Putamen (tissue), 1 donor: ENCODE results near the gene MAPK4.
"Not testable (repeated sequence)": the region's sequence is repeated elsewhere in the genome, so short reads cannot be mapped to it uniquely, and the experiment has no call there.

Experiments used
- DNase-seq: peaks from one replicate; pipeline ENCODE4 v3.0.0-alpha.2; 2016; ENCODE audit warnings: low spot score

MAPK4 gene

GRCh38 chr18:50573679-50574078, 13.8 kb downstream of the MAPK4 start:
- DNase-seq: no peak

DNA sequence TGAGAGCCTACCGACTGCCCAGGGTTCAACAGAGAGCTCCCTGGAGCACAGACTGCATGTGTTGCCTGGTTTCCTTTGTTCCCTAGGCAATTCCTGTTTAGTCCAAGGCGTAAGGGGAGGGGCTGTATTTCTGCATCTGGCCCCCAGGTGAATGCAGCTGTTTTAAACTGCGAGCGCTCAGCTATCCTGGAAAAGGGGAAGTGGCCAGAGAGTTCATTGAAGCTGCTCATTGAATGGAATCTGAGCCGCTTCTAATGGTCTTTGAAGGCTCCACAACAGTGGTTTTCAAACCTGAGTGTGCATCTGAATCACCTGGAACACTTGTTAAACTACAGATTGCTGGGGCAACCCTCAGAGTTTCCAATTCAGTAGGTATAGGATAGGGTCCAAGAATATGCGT, 18.1 kb downstream of the MAPK4 start:
- DNase-seq: no peak

GRCh38 chr18:50578651-50579050, 18.8 kb downstream of the MAPK4 start:
- no peak for DNase-seq

- DNase-seq: no peak
Measured at GRCh38 chr18:50579061-50579774, 19.3 kb downstream of the MAPK4 start.

DNA sequence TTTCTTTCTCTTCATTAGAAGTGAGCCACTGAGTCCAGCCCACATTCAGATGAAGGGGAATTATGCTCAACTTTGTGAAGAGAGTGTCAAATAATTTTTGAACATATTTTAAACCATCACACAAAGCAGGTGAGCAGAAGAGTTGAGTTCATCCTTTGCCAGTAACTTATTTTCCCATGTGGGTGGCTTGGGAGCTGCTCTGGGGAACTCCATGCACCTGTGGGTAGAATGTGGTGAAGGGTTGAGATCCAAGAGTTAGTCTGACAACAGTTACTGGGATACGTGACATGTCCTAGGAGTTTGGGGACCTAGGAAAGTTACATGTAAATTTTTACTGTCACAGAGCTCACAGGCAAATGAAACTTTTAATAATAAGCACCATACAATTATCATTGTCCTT, 21.6 kb downstream of the MAPK4 start:
- DNase-seq: no peak

- DNase-seq: no peak
Measured at GRCh38 chr18:50582500-50582899, 22.6 kb downstream of the MAPK4 start.

GRCh38 chr18:50586710-50587109, 26.8 kb downstream of the MAPK4 start:
- no peak for DNase-seq

DNA sequence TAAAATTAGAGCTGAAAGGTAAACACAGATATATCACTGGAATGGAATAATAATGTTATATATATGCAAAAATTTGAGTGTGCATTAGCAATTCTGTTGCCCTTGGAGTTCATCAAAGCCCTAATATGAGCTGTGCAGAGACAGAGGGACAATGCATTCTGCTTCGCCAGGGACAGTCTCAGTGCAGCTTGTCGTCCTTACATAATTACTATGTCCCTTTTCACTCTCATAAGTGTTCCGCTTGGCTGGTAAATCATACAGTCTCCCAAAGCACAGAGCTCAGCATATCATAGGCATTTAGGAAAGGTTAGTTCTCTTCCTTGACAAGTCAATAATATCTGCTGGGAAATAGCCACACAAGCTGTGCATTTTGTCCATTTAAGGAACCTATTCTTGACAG, 30.7 kb downstream of the MAPK4 start:
- no peak for DNase-seq

DNA sequence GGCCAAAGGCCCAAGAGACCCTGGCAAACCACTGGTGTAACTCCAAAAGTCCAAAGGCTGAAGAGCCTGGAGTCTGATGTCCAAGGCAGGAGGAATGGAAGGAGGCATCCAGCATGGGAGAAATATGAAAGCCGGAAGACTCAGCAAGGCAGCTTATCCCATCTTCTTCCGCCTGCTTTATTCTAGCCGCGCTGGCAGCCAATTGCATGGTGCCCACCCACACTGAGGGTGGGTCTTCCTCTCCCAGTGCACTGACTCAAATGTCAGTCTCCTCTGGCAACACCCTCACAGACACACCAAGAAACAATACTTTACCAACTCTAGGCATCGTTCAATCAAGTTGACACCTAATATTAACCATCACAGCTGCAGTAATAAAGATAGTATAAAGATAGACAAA, 34.1 kb downstream of the MAPK4 start:
- no peak for DNase-seq

GRCh38 chr18:50594942-50595341, 35.1 kb downstream of the MAPK4 start:
- DNase-seq: no peak

DNA sequence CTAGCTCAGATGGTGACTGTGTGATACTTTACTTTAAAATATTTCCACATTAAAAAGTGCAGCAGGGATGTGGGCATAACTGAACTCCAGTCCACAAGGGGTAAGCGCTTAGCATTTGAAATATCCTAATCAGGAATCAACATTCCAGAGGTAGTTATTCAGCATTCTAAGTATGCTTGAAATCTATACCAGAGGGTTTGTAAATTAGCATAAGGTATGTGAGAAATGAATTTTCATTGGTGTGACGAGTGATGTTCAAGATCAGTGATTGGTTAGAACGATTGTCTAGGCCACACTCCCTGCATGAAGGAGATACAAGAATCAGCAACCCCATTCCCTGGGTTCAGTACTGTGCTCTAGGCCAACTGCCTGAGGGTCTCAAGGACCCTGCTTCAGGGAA, 42.6 kb downstream of the MAPK4 start:
- no peak for DNase-seq

DNA sequence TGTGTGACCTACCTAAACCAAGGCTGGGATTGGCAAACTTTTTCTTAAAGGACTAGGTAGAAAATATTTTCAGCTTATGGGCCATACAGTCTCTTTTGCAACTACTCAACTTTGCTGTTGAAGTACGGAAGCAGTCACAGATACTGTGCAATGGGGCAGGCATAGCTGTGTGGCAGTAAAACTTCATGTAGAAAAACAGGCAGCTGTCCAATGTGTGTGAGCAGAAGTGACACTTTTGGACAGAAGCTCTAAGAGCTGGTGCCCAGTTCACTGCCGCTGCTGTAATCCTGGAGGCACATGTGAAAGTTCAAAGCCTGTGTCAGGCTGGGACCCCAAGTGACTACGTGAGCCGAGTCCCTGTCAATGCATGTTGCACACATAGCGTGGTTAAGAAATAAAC, 46.7 kb downstream of the MAPK4 start:
- DNase-seq: no peak

DNA sequence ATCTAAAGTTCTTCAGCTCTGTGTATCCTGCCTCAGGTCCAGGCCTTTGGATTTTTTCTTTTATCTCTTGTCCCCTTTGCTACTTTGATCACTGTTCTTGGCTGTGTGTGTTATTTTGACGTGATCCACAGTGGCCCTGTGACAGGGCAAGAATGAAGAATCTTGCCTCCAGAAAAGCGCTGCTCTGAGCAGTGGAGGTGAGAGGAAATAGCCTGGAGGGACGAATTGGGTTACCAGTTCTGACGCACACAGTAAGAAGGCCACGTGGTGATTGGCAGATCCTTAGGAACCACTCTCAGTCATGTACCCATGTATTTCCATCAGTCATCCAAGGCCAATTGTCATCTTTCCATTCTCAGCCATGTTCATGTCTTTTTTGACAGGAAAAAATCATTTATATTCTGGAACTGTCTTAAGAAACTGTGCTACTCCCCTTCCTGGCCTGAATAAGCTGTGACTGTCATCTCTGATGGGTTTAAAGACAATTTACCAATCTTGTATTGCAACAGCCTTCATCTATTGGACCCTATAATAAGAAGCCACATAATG, 47.6 kb downstream of the MAPK4 start:
- peak; percentile 29 for DNase-seq

DNA sequence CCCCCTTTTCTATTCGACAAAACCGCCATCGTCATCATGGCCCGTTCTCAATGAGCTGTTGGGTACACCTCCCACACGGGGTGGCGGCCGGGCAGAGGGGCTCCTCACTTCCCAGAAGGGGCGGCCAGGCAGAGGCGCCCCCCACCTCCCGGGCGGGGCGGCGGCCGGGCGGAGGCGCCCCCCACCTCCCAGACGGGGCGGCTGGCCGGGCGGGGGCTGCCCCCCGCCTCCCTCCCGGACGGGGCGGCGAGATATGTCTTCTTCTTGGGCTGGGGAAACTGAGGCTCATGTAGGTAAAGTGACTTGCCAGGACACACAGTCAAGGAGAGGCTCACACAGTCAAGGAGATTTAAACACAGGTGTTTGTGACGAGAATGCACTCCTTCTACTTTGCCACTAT, 49.3 kb downstream of the MAPK4 start:
- not testable (repeated sequence) for DNase-seq

DNA sequence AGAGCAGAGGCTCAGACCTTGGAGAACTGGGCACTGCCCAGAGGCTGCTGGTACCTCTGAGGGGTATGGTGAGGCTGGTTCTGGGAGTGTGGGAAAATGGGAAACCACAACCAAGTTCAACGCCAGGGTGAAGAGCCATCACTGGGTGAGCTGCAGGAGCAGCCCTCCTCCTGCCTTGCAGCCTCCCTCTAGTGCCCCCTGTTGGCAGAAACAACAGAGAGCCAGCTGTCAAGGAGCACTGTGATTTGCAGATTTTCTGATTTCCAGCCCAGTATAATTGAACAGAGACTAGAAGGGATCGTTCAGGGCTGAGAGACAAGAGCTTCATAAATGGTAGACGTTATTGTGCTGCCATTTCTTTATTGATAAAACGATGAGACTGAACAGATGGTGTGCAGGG, 50.5 kb downstream of the MAPK4 start:
- DNase-seq: no peak

GRCh38 chr18:50611529-50611941, 51.6 kb downstream of the MAPK4 start:
- no peak for DNase-seq

DNA sequence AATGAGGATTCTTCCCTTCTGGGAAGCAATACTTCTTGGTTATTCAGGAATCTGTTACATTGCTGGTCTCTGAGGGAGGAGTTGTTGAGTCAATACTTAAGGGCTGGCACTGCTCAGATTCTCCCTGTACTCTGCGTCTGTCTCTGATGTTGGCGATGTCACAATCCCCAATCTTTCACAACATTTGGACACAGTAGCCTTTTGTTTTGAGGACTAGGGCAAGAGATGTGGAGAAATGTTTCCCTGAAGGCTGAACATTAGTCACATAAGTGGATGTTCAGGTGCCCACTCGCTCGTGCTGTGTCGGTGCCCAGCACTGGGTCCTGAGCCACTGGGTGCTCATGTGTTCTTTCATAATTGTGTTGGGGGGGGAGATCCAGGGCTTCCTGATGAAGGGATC, 55.0 kb downstream of the MAPK4 start:
- no peak for DNase-seq

DNA sequence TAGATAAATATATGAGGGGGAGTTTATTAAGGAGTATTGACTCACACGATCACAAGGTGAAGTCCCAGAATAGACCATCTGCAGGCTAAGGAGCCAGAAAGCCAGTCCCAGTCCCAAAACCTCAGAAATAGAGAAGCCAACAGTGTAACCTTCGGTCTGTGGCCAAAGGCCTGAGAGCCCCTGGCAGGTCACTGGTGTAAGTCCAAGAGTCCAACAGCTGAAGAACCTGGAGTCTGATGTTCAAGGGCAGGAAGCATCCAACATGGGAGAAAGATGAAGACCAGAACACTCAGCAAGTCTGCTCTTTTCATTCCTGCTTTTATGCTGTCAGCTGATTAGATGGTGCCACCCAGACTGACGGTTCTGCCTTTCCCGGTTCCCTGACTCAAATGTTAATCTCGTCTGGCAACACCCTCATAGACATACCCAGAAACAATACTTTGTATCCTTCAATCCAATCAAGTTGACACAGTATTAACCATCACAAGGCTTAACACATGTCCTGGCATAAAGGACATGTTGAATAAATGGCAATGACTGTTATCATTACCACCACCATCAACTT, 56.7 kb downstream of the MAPK4 start:
- no peak for DNase-seq

DNA sequence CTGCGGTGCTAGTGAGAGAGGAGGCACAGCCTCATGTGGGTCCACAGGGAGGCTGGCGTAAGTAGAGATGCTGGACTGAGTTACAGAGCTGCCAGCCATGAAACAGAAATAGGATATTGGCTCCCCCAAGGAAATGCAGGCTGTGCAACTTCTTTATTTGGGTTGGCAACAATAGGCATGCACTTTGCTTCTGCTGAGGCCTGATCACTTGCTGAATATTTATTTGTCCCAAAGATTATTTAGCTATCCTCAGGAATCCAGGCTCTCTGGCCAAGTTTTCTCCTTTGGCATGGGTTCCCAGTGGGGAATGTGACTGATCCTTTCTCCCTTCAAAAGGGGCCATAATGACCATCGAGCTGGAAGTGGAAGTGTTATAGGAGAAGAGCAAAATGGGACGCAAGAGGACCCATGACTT, 60.0 kb downstream of the MAPK4 start:
- DNase-seq: peak; percentile 34

DNA sequence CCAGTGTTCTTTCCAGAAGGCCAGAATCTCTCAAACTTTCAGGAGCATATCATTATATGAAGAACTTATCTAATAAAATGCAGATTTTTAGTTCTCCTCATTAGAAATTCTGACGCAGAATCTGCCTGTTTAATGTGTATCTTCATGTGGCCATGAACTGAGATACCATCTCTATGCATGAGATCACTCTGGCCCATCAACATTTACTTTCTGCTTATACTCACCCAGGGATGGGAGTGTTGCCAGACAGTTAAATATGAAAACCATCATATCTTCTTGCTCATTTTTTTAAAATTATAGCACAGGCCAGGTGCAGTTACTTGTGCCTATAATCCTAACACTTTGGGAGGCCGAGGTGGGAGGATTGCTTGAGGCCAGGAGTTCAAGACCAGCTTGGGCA, 60.4 kb downstream of the MAPK4 start:
- no peak for DNase-seq

DNA sequence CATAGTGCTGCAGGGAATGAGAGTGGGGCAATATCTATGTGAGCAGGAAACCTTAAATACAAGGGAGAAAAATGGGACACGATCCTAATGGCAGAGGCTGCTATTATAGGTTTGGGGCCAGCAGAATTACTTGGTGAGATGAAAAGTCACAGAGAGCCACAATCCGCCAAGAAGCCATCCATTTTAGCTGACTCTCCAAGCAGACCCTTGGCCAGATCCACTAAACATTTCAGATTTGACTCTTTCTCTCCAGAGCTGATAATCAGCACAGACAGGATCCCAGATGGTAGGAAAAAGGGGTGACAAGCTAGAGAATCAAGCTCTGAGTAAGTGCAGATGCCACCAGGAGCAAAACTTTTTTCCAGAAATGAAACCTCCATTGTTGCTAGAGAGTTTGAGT, 61.5 kb downstream of the MAPK4 start:
- no peak for DNase-seq

DNA sequence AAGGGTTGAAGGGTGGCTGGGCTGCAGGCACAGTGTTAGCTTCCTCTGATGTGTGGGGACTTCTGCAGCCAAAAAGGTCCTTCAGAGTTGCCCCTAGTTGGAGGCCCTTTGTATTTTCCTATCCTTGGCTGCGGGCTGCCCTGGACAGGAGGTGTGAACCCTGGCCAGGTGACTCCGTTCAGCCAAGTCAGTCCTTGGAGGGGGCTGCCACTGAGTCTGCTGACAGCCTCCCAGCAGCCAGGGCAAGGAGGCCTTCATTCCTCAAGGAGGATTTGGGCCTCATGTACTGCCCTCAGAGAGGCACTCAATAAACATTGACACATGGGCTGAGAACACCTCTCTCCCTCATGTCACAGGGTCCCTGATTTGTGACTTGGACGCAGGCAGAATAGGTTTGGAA, 62.4 kb downstream of the MAPK4 start:
- no peak for DNase-seq

DNA sequence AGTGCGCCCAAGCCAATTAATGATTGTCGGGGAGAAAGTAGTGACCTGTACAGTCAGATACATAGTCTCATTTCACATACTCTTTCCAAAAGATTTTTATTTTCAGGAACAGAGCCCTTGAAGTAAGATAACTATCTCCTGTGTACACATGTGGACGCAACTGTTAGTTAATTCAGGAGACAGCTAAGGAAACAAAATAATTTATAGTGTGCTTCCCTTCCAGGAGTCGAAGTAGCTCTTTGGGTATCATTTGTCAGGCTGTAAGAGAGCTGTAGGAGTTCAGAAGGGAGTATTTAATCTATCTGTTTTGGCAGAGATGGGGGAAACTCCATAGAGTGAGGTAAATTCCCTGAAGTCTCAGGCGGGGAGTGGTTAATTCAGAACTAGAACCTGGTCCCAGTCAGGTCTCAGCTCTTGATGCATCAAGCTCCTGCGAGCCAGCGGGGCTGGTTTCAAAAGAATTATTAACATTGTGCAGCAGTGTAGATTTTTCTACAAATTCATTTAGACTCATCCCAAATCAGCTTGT, 63.0 kb downstream of the MAPK4 start:
- DNase-seq: no peak
